Neuronal stem cell (in vitro differentiated cells): Measurements from ENCODE around the gene PIM3.
A peak's percentile ranks its signal among the peaks of the same experiment; 100 is the strongest.

Source experiments
- DNase-seq: peaks from one replicate; pipeline ENCODE4 v3.0.0-alpha.2; 2013; ENCODE audit warnings: low spot score
- H2AFZ ChIP-seq: one replicate; pipeline ENCODE4 v1.6.1; 2013; ENCODE audit warnings: mild to moderate bottlenecking, low read length, inconsistent platforms
- H2AK5ac ChIP-seq: 2 replicates; pipeline ENCODE4 v1.6.1; 2013; ENCODE audit warnings: low read depth, mild to moderate bottlenecking, inconsistent platforms, low read length, moderate library complexity, mixed read lengths
- H2BK120ac ChIP-seq: 2 replicates; pipeline ENCODE4 v1.6.1; 2013; ENCODE audit warnings: low read depth, mild to moderate bottlenecking, inconsistent platforms, low read length, moderate library complexity, mixed read lengths
- H2BK12ac ChIP-seq: one replicate; pipeline ENCODE4 v1.6.1; 2013; ENCODE audit warnings: low read length, inconsistent platforms
- H2BK15ac ChIP-seq: 2 replicates; pipeline ENCODE4 v1.6.1; 2013; ENCODE audit warnings: mild to moderate bottlenecking, low read length, inconsistent platforms, mixed read lengths
- H2BK5ac ChIP-seq: one replicate; pipeline ENCODE4 v1.6.1; 2013; ENCODE audit warnings: inconsistent platforms, mild to moderate bottlenecking, low read length, moderate library complexity
- H3K14ac ChIP-seq: one replicate; pipeline ENCODE4 v1.6.1; 2013; ENCODE audit warnings: low read length, inconsistent platforms
- H3K18ac ChIP-seq: 2 replicates; pipeline ENCODE4 v1.6.1; 2013; ENCODE audit warnings: low read length, inconsistent platforms
- H3K23ac ChIP-seq: 2 replicates; pipeline ENCODE4 v1.6.1; 2013; ENCODE audit warnings: low read depth, mild to moderate bottlenecking, mixed read lengths, low read length, inconsistent platforms; ENCODE audit not compliant: poor library complexity
- H3K27ac ChIP-seq: replicated peaks from 3 replicates; pipeline ENCODE4 v1.5.1; 2013; ENCODE audit warnings: low read length, inconsistent platforms
- H3K27me3 ChIP-seq, 3 experiments: 2 replicates each; pipeline ENCODE4 v1.6.1; 2013; ENCODE audit warnings: low read length in 3 of 3, mild to moderate bottlenecking in 2 of 3, inconsistent platforms in 1 of 3, low read depth in 1 of 3, mixed read lengths in 1 of 3, moderate library complexity in 1 of 3; ENCODE audit not compliant: control insufficient read depth in 3 of 3, insufficient read depth in 3 of 3
- H3K36me3 ChIP-seq, 2 donors: replicated peaks in 1 of 2; 2 replicates each; pipeline ENCODE4 v1.6.1; 2013; ENCODE audit warnings: low read length in 2 of 2; ENCODE audit not compliant: control insufficient read depth in 2 of 2, insufficient read depth in 2 of 2
- H3K4ac ChIP-seq: 2 replicates; pipeline ENCODE4 v1.6.1; 2013; ENCODE audit warnings: inconsistent platforms, mild to moderate bottlenecking, low read length, moderate library complexity
- H3K4me1 ChIP-seq, 2 donors: 1 replicate in 1 of 2; 2 replicates in 1 of 2; pipeline ENCODE4 v1.6.1; 2013; ENCODE audit warnings: low read length in 2 of 2, low read depth in 1 of 2; ENCODE audit not compliant: control insufficient read depth in 2 of 2, insufficient read depth in 1 of 2
- H3K4me2 ChIP-seq: one replicate; pipeline ENCODE4 v1.6.1; 2013; ENCODE audit warnings: mild to moderate bottlenecking, low read length, inconsistent platforms; ENCODE audit not compliant: insufficient read depth, poor library complexity, severe bottlenecking
- H3K4me3 ChIP-seq, 2 donors: 2 replicates each; pipeline ENCODE4 v1.5.1; 2013; ENCODE audit warnings: low read length in 2 of 2, mild to moderate bottlenecking in 2 of 2, inconsistent platforms in 1 of 2, moderate library complexity in 1 of 2
- H3K79me1 ChIP-seq: one replicate; pipeline ENCODE4 v1.6.1; 2013; ENCODE audit warnings: low read depth, mild to moderate bottlenecking, inconsistent platforms, low read length, moderate library complexity
- H3K9ac ChIP-seq: one replicate; pipeline ENCODE4 v1.6.1; 2013; ENCODE audit warnings: mild to moderate bottlenecking, low read depth, low read length, inconsistent platforms; ENCODE audit not compliant: poor library complexity
- H3K9me3 ChIP-seq, 2 donors: replicated peaks in 1 of 2; 2 replicates each; pipeline versions ENCODE3 to v1.6.1; 2013; ENCODE audit warnings: low read length in 2 of 2, mild to moderate bottlenecking in 2 of 2, inconsistent platforms in 1 of 2, low read depth in 1 of 2, mixed read lengths in 1 of 2, moderate library complexity in 1 of 2; ENCODE audit not compliant: control insufficient read depth in 2 of 2, insufficient read depth in 1 of 2
- H4K8ac ChIP-seq: one replicate; pipeline ENCODE4 v1.6.1; 2013; ENCODE audit warnings: low read depth, mild to moderate bottlenecking, inconsistent platforms, low read length, moderate library complexity
- H4K91ac ChIP-seq: one replicate; pipeline ENCODE4 v1.6.1; 2013; ENCODE audit warnings: low read length, low read depth, mild to moderate bottlenecking, inconsistent platforms; ENCODE audit not compliant: poor library complexity
- WGBS, 2 donors: extraction: QIAGEN DNeasy Blood & Tissue Kit; methylation state at CpG; one replicate each; pipeline ENCODE4 v1.1.7; 2013; ENCODE audit warnings: missing lambda C conversion rate in 2 of 2, mixed read lengths in 1 of 2; ENCODE audit not compliant: insufficient read length in 2 of 2, insufficient replicate concordance in 1 of 2; ENCODE audit errors: extremely low coverage in 2 of 2; 5-methylcytosine and 5-hydroxymethylcytosine counted together

Gene PIM3

DNA sequence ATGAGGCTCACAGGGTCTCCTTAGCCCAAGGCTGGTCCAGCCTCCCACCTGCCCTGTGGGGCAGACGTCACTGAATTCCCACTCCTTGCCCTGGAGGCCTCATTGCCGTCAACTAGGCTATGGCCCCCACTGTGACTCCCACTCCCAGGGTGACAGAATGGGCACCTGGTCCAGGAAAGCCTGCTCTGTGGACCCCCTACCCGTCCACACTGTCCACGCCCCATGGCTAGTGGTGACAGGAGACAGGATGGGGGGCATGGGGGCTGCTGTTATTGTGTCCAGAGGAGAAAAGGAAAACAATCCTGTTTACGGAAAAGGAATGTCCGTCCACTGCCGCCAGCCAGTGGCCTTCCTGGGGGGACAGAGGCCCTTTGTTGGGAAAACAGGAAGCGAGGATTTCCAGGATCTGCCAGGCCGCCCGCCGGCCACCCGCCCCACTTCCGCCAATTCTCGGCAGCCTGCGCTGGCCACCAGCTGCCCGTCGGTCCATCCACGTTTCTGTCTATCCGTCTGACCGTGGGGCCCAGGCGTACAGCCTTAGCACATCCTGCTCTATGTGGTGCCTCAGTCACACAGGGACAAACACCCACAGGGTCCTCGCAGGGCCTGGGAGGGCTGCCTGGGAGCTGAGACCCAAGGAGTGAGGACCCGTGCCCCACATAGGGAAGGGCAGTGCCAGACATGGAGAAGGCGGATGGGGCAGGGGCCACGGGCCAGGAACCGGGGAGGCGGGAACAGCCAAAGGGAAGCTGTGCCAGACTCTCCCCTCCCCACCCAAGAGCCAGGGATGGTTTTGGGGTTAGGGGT lies 22.6 kb upstream of the PIM3 start:
- Histone ChIP-seq H2BK5ac (peak overlapping the region; percentile 42), H4K8ac (no peak overlapping the region), H3K18ac (peak overlapping the region; percentile 94), H3K79me1 (no peaks in the 10 kb centered on the region), H3K9me3 (no peaks in the 10 kb centered on the region), H3K27me3 (peaks cover 0 to 6% (median 0%) of the 10 kb centered on the region in 3 experiments), H2BK12ac (peak overlapping the region; percentile 98), H3K4me1 (peaks cover 5 to 17% of the 10 kb centered on the region in 2 donors), H3K9ac (peak overlapping the region; percentile 78), H4K91ac (peak overlapping the region; percentile 85), H3K27ac (no peak overlapping the region), H3K23ac (peak overlapping the region; percentile 83), H3K4ac (peak overlapping the region; percentile 76), H2AK5ac (peak overlapping the region; percentile 98), H3K36me3 (no peaks in the 10 kb centered on the region), H3K14ac (peak overlapping the region; percentile 94), H2BK15ac (peak overlapping the region; percentile 92), H3K4me3 (no peak overlapping the region), H3K4me2 (no peak overlapping the region), H2BK120ac (no peak overlapping the region), H2AFZ (peak overlapping the region; percentile 78)
- WGBS, 2 donors, result no CpG with 5 or more reads among the region's 27 CpGs
- DNase-seq, result no peak

DNA sequence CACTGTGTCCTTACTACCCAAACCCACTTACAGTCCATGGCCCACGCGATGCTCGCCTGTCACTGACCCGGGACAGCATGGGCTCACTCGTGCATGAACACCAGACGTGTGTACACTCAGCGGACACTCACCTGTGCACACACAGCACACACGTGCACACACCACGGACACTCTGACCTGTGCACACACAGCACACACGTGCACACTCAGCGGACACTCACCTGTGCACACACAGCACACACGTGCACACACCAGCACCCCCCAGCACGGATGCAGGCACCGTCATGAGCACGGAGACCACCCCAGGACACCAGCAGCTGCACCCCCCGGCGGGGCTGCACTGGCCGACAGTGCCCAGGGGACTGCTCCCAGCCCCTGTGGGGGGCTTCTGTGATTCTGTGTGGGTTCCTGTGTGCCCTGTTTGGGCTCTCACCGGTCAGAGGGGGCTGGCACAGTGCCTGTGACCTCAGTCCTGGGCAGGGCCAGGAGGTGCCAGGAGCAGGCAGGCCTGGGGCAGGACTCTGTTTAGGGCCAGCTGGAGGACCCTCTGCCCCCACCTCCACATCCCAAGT lies 21.9 kb upstream of the PIM3 start:
- H3K4me3 ChIP-seq, result peak overlapping the region in 1 of 2 donors; percentile 33

DNA sequence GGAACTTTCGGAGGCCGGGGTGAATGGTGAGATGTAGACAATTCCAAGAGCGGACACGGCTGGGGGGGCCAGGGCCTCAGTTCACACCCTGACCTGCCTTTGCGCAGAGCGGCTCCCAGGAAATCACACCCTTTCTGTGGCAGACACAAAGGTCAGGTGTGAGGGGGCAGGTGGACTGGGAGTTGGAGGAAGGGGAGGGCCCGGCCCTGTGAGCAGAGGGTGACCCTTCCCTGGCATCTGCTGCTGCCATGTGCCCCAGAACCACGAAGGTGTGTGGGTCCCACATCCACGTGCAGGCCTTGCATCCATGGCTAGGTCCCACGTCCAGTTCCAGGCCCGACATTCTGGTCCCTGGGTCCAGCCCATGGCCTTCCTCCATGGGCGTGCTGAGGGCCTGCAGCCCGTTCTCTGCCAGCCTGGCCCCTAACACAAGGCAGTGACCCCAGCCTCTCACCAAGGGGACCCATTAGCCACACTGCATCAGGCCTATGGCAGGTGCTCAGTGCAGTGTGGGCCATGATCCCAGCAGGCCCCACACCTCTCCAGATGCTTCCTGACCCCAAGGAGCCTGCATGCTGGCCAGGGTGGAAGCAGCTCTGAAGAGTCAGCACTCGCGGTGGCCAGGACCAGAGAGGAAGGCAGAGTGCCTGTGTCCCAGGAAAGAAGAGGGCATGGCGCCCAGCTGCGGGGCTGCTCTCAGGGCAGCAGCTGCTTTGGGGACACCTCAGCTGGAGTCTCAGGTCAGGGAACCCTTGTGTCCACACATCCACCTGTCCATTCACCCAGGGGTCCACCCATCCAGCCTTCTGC lies 18.9 kb upstream of the PIM3 start:
- Histone ChIP-seq H3K27me3 (peaks cover 0 to 5% (median 0%) of the 10 kb centered on the region in 3 experiments), H2BK12ac (peak overlapping the region; percentile 89), H2BK15ac (peak overlapping the region; percentile 83), H3K4ac (no peak overlapping the region), H4K8ac (no peak overlapping the region), H3K27ac (no peak overlapping the region), H3K9ac (peak overlapping the region; percentile 51), H2AFZ (no peak overlapping the region), H3K23ac (no peak overlapping the region), H3K4me2 (no peak overlapping the region), H3K4me3 (no peak overlapping the region), H3K18ac (peak overlapping the region; percentile 44), H3K36me3 (no peaks in the 10 kb centered on the region), H3K4me1 (peaks cover 7 to 18% of the 10 kb centered on the region in 2 donors), H2BK120ac (no peak overlapping the region), H3K14ac (no peak overlapping the region), H3K9me3 (no peaks in the 10 kb centered on the region), H2BK5ac (no peak overlapping the region), H4K91ac (no peak overlapping the region), H2AK5ac (peak overlapping the region; percentile 64), H3K79me1 (no peaks in the 10 kb centered on the region)
- WGBS, 2 donors, result no CpG with 5 or more reads among the region's 17 CpGs
- no peak for DNase-seq

More for the DNA sequence above, 21.9 kb upstream of the PIM3 start:
- peak overlapping the region; percentile 100 for H2BK12ac ChIP-seq
- no peak overlapping the region for H2BK120ac ChIP-seq
- peak overlapping the region; percentile 83 for H3K23ac ChIP-seq
- no peak overlapping the region for H3K4me2 ChIP-seq
- DNase-seq, result no peak
- H3K36me3 ChIP-seq, result no peaks in the 10 kb centered on the region
- no peak overlapping the region for H2AFZ ChIP-seq
- no CpG with 5 or more reads among the region's 19 CpGs for WGBS, 2 donors
- peak overlapping the region; percentile 94 for H3K14ac ChIP-seq
- no peak overlapping the region for H3K27ac ChIP-seq
- peak overlapping the region; percentile 85 for H4K91ac ChIP-seq
- no peak overlapping the region for H2BK5ac ChIP-seq
- H3K9ac ChIP-seq, result no peak overlapping the region
- H3K9me3 ChIP-seq, result no peaks in the 10 kb centered on the region
- H2BK15ac ChIP-seq, result peak overlapping the region; percentile 78
- H3K27me3 ChIP-seq, result peaks cover 0 to 6% (median 0%) of the 10 kb centered on the region in 3 experiments
- H4K8ac ChIP-seq, result no peak overlapping the region
- peak overlapping the region; percentile 98 for H2AK5ac ChIP-seq
- H3K18ac ChIP-seq, result peak overlapping the region; percentile 94
- H3K79me1 ChIP-seq, result no peaks in the 10 kb centered on the region
- peaks cover 5 to 12% of the 10 kb centered on the region in 2 donors for H3K4me1 ChIP-seq
- H3K4ac ChIP-seq, result peak overlapping the region; percentile 76
